SIG-M5 treated with dmso at 0.1 percent for 504 hours (cell line): ENCODE measurements around the gene COL4A1.

Experiments used
- DNase-seq: peaks from one replicate; lab custom pipeline; 2025; ENCODE audit not compliant: unreplicated experiment; lab: John Stamatoyannopoulos, UW

Gene COL4A1

GRCh38 chr13:110225003-110225402 lies 82.0 kb downstream of the COL4A1 start:
- no peak for DNase-seq

GRCh38 chr13:110224519-110224918 lies 82.4 kb downstream of the COL4A1 start:
- DNase-seq: no peak

GRCh38 chr13:110221406-110222117 lies 85.4 kb downstream of the COL4A1 start:
- no peak for DNase-seq

GRCh38 chr13:110220471-110220870 lies 86.5 kb downstream of the COL4A1 start:
- DNase-seq: peak; percentile 52

- no peak for DNase-seq
Observed at GRCh38 chr13:110218581-110219201, 88.3 kb downstream of the COL4A1 start.

GRCh38 chr13:110217811-110218210 lies 89.1 kb downstream of the COL4A1 start:
- DNase-seq: no peak

- no peak for DNase-seq
Observed at GRCh38 chr13:110217085-110217484, 89.9 kb downstream of the COL4A1 start.

GRCh38 chr13:110216398-110217041 lies 90.4 kb downstream of the COL4A1 start:
- no peak for DNase-seq

- DNase-seq: no peak
Observed at GRCh38 chr13:110216006-110216397, 91.0 kb downstream of the COL4A1 start.

GRCh38 chr13:110215606-110216005 lies 91.4 kb downstream of the COL4A1 start:
- no peak for DNase-seq

- no peak for DNase-seq
Observed at GRCh38 chr13:110214637-110215036, 92.3 kb downstream of the COL4A1 start.

GRCh38 chr13:110213461-110214074 lies 93.4 kb downstream of the COL4A1 start:
- no peak for DNase-seq

- no peak for DNase-seq
Observed at GRCh38 chr13:110212529-110212928, 94.4 kb downstream of the COL4A1 start.

GRCh38 chr13:110211735-110212134 lies 95.2 kb downstream of the COL4A1 start:
- no peak for DNase-seq

- DNase-seq: no peak
Observed at GRCh38 chr13:110211046-110211445, 95.9 kb downstream of the COL4A1 start.

GRCh38 chr13:110210604-110210985 lies 96.4 kb downstream of the COL4A1 start:
- no peak for DNase-seq

- DNase-seq: no peak
Observed at GRCh38 chr13:110209950-110210603, 96.9 kb downstream of the COL4A1 start.

GRCh38 chr13:110208116-110208515 lies 98.8 kb downstream of the COL4A1 start:
- DNase-seq: no peak

- no peak for DNase-seq
Observed at GRCh38 chr13:110206996-110207395, 100.0 kb downstream of the COL4A1 start.

- DNase-seq: no peak
Observed at GRCh38 chr13:110206185-110206584, 100.8 kb downstream of the COL4A1 start.

- DNase-seq: no peak
Observed at GRCh38 chr13:110201114-110201513, 105.8 kb downstream of the COL4A1 start.
